Tibial nerve (tissue), 4 donors: ENCODE data around the gene COL2A1. TPM values are rescaled to one million over a fixed set of nuclear protein-coding genes. Genes with fewer than 3 reads are reported as not detected.

Experiments used
- DNase-seq, 2 donors: peaks; one replicate each; pipeline ENCODE4 v3.0.0-alpha.2; 2019; ENCODE audit warnings: low spot score in 2 of 2
- H3K27ac ChIP-seq, 4 donors: fragments of 200-600 bp; sonication (generic) in 3 of 4; one replicate each; pipeline ENCODE4 v1.5.1; 2017 to 2019; ENCODE audit warnings: mild to moderate bottlenecking in 1 of 4
- H3K27me3 ChIP-seq, 2 donors: fragments of 200-600 bp; sonication (generic) in 1 of 2; one replicate each; pipeline versions ENCODE4 v1.5.1 to v1.6.0; 2017 to 2019
- H3K36me3 ChIP-seq, 3 donors: fragments of 200-600 bp; sonication (generic); one replicate each; pipeline ENCODE4 v1.5.1; 2018 to 2019
- H3K4me1 ChIP-seq, 4 donors: fragments of 200-600 bp; sonication (generic) in 3 of 4; one replicate each; pipeline ENCODE4 v1.5.1; 2017 to 2019
- H3K4me3 ChIP-seq, 4 donors: fragments of 200-600 bp; sonication (generic) in 3 of 4; one replicate each; pipeline ENCODE4 v1.5.1; 2017 to 2019; ENCODE audit warnings: mild to moderate bottlenecking in 1 of 4, moderate library complexity in 1 of 4
- H3K9me3 ChIP-seq, 4 donors: fragments of 200-600 bp; sonication (generic) in 3 of 4; one replicate each; pipeline ENCODE4 v1.5.1; 2017 to 2019
- EP300 ChIP-seq, 2 donors: sonication (generic); formaldehyde crosslinking; IDR thresholded peaks; one replicate each; pipeline ENCODE4 v1.6.1; 2017; ENCODE audit warnings: antibody characterized with exemption in 2 of 2, mild to moderate bottlenecking in 1 of 2
- POLR2A ChIP-seq, 2 donors: fragments of 450-650 bp; IDR thresholded peaks; one replicate each; pipeline ENCODE4 v1.6.1; 2017; ENCODE audit warnings: antibody characterized with exemption in 2 of 2, mild to moderate bottlenecking in 2 of 2, moderate library complexity in 2 of 2
- WGBS, 2 donors: methylation state at CpG; one replicate each; pipeline ENCODE4 v1.1.5; 2018; 5-methylcytosine and 5-hydroxymethylcytosine counted together
- total RNA-seq, 4 donors: library from RNA; depleted of rRNA; stranded (reverse); fragments of >200 nt; gene quantifications; one replicate each; pipeline ENCODE4 v1.1.0, GENCODE V29; 2016
- TF ChIP-seq, protein P1 (sequence below), 5 experiments: fragments of 200-600 bp in 3 of 5; fragments of 450-650 bp in 2 of 5; sonication (generic) in 3 of 5; IDR thresholded peaks; one replicate each; pipeline ENCODE4 v1.5.1; 2016 to 2019; ENCODE audit warnings: antibody characterized with exemption in 5 of 5, mild to moderate bottlenecking in 3 of 5, moderate library complexity in 2 of 5

Gene COL2A1
- total RNA-seq, 4 donors from 2014 or later = not detected

DNA sequence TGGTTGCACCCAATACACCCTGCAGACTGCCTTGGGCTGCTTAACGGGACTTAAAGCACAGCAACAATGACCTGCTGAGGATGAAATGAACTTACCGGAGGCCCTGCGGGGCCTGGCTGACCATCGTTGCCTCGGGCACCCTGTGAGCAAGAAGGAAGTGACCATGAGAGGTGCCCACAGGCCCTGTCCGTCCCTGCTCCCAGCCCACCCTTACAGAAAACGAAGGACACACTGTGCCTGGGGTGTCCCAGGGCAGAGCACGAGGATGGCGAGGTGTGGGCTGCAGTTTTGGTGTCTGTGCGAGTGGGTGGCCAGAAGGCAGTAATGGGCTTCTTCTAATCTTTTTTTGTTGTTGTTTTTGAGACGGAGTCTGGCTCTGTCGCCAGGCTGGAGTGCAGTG is 14.6 kb downstream of the COL2A1 start:
- Histone ChIP-seq H3K9me3 (no peaks in the 10 kb centered on the region), H3K27ac (no peak overlapping the region), H3K27me3 (no peaks in the 10 kb centered on the region), H3K4me1 (no peaks in the 10 kb centered on the region), H3K4me3 (no peak overlapping the region), H3K36me3 (no peaks in the 10 kb centered on the region)
- 83% methylated on average over 12 of the region's 12 CpGs for WGBS, 2 donors
- DNase-seq = no peak
- TF ChIP-seq POLR2A (IDR thresholded peaks at IDR 0.05) = no peak
- TF ChIP-seq, protein P1, sequence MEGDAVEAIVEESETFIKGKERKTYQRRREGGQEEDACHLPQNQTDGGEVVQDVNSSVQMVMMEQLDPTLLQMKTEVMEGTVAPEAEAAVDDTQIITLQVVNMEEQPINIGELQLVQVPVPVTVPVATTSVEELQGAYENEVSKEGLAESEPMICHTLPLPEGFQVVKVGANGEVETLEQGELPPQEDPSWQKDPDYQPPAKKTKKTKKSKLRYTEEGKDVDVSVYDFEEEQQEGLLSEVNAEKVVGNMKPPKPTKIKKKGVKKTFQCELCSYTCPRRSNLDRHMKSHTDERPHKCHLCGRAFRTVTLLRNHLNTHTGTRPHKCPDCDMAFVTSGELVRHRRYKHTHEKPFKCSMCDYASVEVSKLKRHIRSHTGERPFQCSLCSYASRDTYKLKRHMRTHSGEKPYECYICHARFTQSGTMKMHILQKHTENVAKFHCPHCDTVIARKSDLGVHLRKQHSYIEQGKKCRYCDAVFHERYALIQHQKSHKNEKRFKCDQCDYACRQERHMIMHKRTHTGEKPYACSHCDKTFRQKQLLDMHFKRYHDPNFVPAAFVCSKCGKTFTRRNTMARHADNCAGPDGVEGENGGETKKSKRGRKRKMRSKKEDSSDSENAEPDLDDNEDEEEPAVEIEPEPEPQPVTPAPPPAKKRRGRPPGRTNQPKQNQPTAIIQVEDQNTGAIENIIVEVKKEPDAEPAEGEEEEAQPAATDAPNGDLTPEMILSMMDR (IDR thresholded peaks at IDR 0.05) = no peak
- TF ChIP-seq EP300 (IDR thresholded peaks at IDR 0.05) = no peak

DNA sequence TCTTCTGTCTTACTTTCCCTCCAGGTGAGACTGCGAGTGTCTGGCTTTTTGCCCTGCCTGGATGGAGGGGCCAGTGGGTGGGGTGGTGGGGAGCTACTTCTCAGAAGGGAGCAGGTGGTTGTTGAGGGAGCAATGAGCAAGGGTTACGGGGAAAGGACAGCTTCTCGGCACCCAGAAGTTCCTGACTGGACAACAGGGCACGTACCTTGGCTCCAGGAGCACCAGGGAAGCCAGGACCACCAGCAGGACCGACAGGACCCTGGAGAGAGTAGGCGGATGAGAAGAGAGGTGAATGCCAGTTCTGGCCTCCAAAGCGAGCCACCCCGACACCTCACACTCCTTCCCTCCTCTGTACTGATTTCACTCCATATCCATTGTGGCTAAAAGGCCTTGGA is 15.3 kb downstream of the COL2A1 start:
- WGBS, 2 donors = 84 to 95% methylated on average over 8 of the region's 8 CpGs

DNA sequence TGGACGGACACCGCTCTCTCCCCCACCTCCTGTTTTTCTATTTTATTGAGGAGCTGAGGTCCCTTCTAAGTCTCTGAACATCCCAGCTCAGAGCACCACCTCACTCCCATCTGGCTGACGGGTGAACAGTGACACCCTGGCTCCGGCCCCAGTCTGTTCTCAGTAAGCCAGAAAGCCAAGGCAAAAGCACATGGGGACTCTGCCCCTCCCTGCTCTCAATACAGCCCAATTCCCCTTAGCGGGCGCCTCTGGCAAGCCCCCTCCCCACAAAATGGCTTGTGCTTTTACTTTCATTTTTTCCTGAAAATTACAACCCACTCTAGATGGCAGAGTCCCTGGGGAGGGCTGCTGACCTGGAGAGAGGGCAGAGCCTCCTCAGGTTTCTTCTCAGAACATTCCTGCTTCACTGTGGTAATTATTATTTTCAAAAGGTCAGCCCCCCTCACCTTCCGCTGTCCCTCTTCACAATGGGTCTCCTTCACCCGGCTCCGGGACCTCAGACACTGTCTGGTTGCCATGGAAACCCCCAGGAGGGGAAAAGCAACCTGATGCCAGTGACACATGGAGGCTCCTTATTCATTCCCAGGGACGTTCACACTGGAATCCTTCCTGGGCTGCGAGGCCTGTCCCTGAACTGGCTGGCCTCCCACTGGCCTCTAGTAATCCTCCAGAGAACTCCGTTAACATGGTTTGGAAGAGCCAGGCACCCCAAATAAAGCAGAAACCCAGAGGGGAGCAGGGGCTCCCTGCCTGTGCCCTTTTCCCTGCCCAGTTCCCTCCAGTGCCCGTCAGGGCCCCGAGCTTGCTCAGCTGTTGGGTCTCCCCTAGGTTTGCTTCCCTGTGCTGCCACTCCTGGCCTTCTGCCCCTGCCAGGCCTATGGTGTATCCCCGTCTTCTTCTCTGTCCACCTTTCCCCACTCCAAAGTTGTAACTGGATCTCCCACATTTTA is 15.9 kb downstream of the COL2A1 start:
- H3K4me3 ChIP-seq = no peak overlapping the region
- 63 to 68% methylated on average over 15 of the region's 15 CpGs for WGBS, 2 donors
- no peak for TF ChIP-seq EP300 (IDR thresholded peaks at IDR 0.05)
- no peak for TF ChIP-seq POLR2A (IDR thresholded peaks at IDR 0.05)
- TF ChIP-seq, protein P1 (IDR thresholded peaks at IDR 0.05) = no peak
- no peak overlapping the region for H3K27ac ChIP-seq
- no peaks in the 10 kb centered on the region for H3K36me3 ChIP-seq
- H3K27me3 ChIP-seq = no peaks in the 10 kb centered on the region
- H3K4me1 ChIP-seq = no peaks in the 10 kb centered on the region
- no peaks in the 10 kb centered on the region for H3K9me3 ChIP-seq
- DNase-seq = no peak

More for the DNA sequence above, 15.3 kb downstream of the COL2A1 start:
- H3K27me3 ChIP-seq = no peaks in the 10 kb centered on the region
- no peaks in the 10 kb centered on the region for H3K4me1 ChIP-seq
- H3K36me3 ChIP-seq = no peaks in the 10 kb centered on the region
- H3K9me3 ChIP-seq = no peaks in the 10 kb centered on the region
- DNase-seq = no peak
- no peak overlapping the region for H3K27ac ChIP-seq
- no peak overlapping the region for H3K4me3 ChIP-seq
- TF ChIP-seq, protein P1 (IDR thresholded peaks at IDR 0.05) = no peak
- no peak for TF ChIP-seq POLR2A (IDR thresholded peaks at IDR 0.05)
- no peak for TF ChIP-seq EP300 (IDR thresholded peaks at IDR 0.05)

DNA sequence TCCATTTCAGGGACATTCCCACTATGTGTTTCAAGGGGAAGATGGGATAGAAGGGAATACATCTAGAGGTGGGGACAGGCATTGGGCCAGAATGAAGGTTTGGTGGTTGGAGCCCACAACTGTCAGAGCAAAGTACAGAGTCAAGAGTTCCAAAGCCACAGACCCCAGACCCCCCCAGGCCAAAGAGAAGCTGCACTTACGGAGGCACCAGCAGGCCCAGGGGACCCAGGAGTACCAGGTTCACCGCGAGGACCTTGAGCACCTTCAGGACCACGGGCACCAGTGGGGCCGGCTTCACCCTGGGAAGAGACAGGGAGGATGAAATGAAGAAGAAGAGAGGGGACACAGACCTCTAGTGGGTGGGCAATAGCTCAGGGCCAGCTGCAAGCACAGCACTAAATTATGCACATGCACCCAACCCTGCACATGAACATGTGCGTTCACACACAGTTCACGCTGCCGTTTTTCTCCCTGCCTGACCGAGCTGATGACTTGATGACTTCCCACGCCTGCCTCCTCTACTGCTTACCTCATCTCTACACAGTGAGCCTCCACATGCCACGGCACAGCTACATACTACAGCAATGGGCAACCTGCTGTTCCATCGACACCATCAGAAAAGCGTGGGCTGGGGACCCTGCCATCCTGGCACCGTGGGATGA is 16.7 kb downstream of the COL2A1 start:
- DNase-seq = no peak
- Histone ChIP-seq H3K36me3 (no peaks in the 10 kb centered on the region), H3K9me3 (no peaks in the 10 kb centered on the region), H3K4me1 (no peaks in the 10 kb centered on the region), H3K4me3 (no peak overlapping the region), H3K27me3 (no peaks in the 10 kb centered on the region), H3K27ac (no peak overlapping the region)
- TF ChIP-seq POLR2A (IDR thresholded peaks at IDR 0.05) (no peak), EP300 (IDR thresholded peaks at IDR 0.05) (no peak)
- TF ChIP-seq, protein P1 (IDR thresholded peaks at IDR 0.05) = no peak
- 65 to 84% methylated on average over 14 of the region's 14 CpGs for WGBS, 2 donors

DNA sequence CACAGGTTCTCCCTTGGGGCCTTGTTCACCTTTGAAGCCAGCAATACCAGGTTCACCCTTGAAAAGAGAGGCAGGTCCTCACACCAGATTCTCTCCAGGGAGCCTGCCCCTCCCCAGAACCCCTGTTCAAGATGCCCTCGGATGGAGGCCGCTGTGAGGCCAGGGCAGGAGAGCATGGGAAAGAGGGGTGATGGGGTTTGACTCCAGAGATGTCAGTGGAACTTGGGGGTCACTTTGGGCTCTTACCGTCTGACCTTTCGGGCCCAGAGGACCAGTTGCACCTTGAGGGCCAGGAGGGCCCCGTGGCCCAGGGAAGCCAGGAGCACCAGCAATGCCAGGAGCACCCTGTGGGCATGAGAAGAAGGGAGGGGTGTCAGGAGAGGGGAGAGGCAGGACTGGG is 17.4 kb downstream of the COL2A1 start:
- 89 to 98% methylated on average over 5 of the region's 5 CpGs for WGBS, 2 donors
- H3K27ac ChIP-seq = no peak overlapping the region
- H3K9me3 ChIP-seq = no peaks in the 10 kb centered on the region
- no peaks in the 10 kb centered on the region for H3K36me3 ChIP-seq
- no peaks in the 10 kb centered on the region for H3K27me3 ChIP-seq
- TF ChIP-seq EP300 (IDR thresholded peaks at IDR 0.05) = no peak
- TF ChIP-seq, protein P1 (IDR thresholded peaks at IDR 0.05) = no peak
- no peak for TF ChIP-seq POLR2A (IDR thresholded peaks at IDR 0.05)
- H3K4me1 ChIP-seq = no peaks in the 10 kb centered on the region
- no peak for DNase-seq
- no peak overlapping the region for H3K4me3 ChIP-seq
